Right atrium auricular region (tissue), 2 donors: ENCODE measurements around the gene INO80D. TPM values are rescaled to one million over a fixed set of nuclear protein-coding genes. Genes with fewer than 3 reads are reported as not detected.

Experiments used
- DNase-seq: peaks from one replicate; pipeline ENCODE4 v3.0.0-alpha.2; 2019; ENCODE audit warnings: low spot score
- H3K27ac ChIP-seq, 2 donors: fragments of 200-600 bp; sonication (generic); 1 replicate in 1 of 2; 2 replicates in 1 of 2; pipeline ENCODE4 v1.5.1; 2016 to 2019
- H3K27me3 ChIP-seq, 2 donors: fragments of 200-600 bp; sonication (generic); one replicate each; pipeline versions ENCODE4 v1.5.1 to v1.6.0; 2017 to 2019
- H3K36me3 ChIP-seq: fragments of 200-600 bp; sonication (generic); one replicate; pipeline ENCODE4 v1.5.1; 2016
- H3K4me1 ChIP-seq, 2 donors: fragments of 200-600 bp; sonication (generic); one replicate each; pipeline versions ENCODE4 v1.5.1 to v1.6.0; 2017 to 2019
- H3K4me3 ChIP-seq, 2 donors: fragments of 200-600 bp; sonication (generic); 1 replicate in 1 of 2; 2 replicates in 1 of 2; pipeline ENCODE4 v1.5.1; 2017 to 2019; ENCODE audit warnings: mild to moderate bottlenecking in 1 of 2, moderate library complexity in 1 of 2
- H3K9me3 ChIP-seq, 2 donors: fragments of 200-600 bp; sonication (generic); one replicate each; pipeline ENCODE4 v1.5.1; 2019
- CTCF ChIP-seq, 2 donors: fragments of 200-600 bp; sonication (generic); IDR thresholded peaks; one replicate each; pipeline ENCODE4 v1.5.1; 2019; ENCODE audit warnings: antibody characterized with exemption in 2 of 2
- total RNA-seq, 2 donors: library from RNA; depleted of rRNA; stranded (reverse); fragments of >200 nt; gene quantifications; one replicate each; pipeline ENCODE4 v1.1.0, GENCODE V29; 2016

The INO80D gene
- total RNA-seq, 2 donors from 2014 or later = 10.2 to 12.9 TPM

- Histone ChIP-seq H3K4me1 (no peaks in the 10 kb centered on the region), H3K9me3 (no peaks in the 10 kb centered on the region), H3K4me3 (no peak overlapping the region), H3K27me3 (no peaks in the 10 kb centered on the region), H3K36me3 (no peaks in the 10 kb centered on the region), H3K27ac (no peak overlapping the region)
- no peak for TF ChIP-seq CTCF (IDR thresholded peaks at IDR 0.05)
- DNase-seq = no peak
These were observed 118.4 kb downstream of the INO80D start for GRCh38 chr2:205967391-205968075.

- H3K27me3 ChIP-seq = no peaks in the 10 kb centered on the region
- no peak for DNase-seq
These were observed 120.3 kb downstream of the INO80D start for GRCh38 chr2:205965707-205966106.

GRCh38 chr2:205964111-205964761 is 121.7 kb downstream of the INO80D start:
- Histone ChIP-seq H3K4me1 (no peaks in the 10 kb centered on the region), H3K36me3 (no peaks in the 10 kb centered on the region), H3K27me3 (no peaks in the 10 kb centered on the region), H3K9me3 (no peaks in the 10 kb centered on the region), H3K4me3 (no peak overlapping the region), H3K27ac (no peak overlapping the region)
- no peak for DNase-seq
- TF ChIP-seq CTCF (IDR thresholded peaks at IDR 0.05) = no peak

More at GRCh38 chr2:205965707-205966106, 120.3 kb downstream of the INO80D start:
- Histone ChIP-seq H3K4me1 (no peaks in the 10 kb centered on the region), H3K27ac (no peak overlapping the region), H3K9me3 (no peaks in the 10 kb centered on the region), H3K4me3 (no peak overlapping the region), H3K36me3 (no peaks in the 10 kb centered on the region)
- TF ChIP-seq CTCF (IDR thresholded peaks at IDR 0.05) = no peak

- H3K4me1 ChIP-seq = no peaks in the 10 kb centered on the region
- no peaks in the 10 kb centered on the region for H3K27me3 ChIP-seq
- no peaks in the 10 kb centered on the region for H3K9me3 ChIP-seq
- no peaks in the 10 kb centered on the region for H3K36me3 ChIP-seq
- no peak for TF ChIP-seq CTCF (IDR thresholded peaks at IDR 0.05)
- H3K27ac ChIP-seq = no peak overlapping the region
- no peak overlapping the region for H3K4me3 ChIP-seq
- no peak for DNase-seq
These were observed 126.5 kb downstream of the INO80D start for GRCh38 chr2:205959521-205959920.

- no peak for TF ChIP-seq CTCF (IDR thresholded peaks at IDR 0.05)
- Histone ChIP-seq H3K27me3 (no peaks in the 10 kb centered on the region), H3K36me3 (no peaks in the 10 kb centered on the region), H3K9me3 (no peaks in the 10 kb centered on the region), H3K4me3 (no peak overlapping the region), H3K27ac (no peak overlapping the region), H3K4me1 (no peaks in the 10 kb centered on the region)
- DNase-seq = no peak
These were observed 128.4 kb downstream of the INO80D start for GRCh38 chr2:205957452-205958154.
